HepG2 (cell line): Measurements from ENCODE around the gene USP8. TPM values are rescaled to one million over a fixed set of nuclear protein-coding genes. Genes with fewer than 3 reads are reported as not detected.
"Not testable (repeated sequence)": the region's sequence is repeated elsewhere in the genome, so short reads cannot be mapped to it uniquely, and the experiment has no call there.

ENCODE experiments used
- ATAC-seq: fragments of 200-7000 bp; cut with Tn5 transposase; 3 replicates; pipeline ENCODE4 v1.9.1; 2020; ENCODE audit warnings: mild to moderate bottlenecking, moderate library complexity
- BruUV-seq: library from RNA; stranded (reverse); fragments of 400-500 nt; replicated peaks from 2 replicates; lab custom pipeline; 2021; lab: Mats Ljungman, UMichigan
- CTCF ChIA-PET: fragments of 300-600 bp; formaldehyde crosslinking; extraction: SDS; loops from one replicate; lab custom pipeline; 2021; ENCODE audit warnings: low total read pairs, inconsistent platforms, low intra/inter-chr PET ratio; lab: Yijun Ruan, JAX
- POLR2A ChIA-PET: fragments of 350-600 bp; sonication (Branson Sonifier 250); formaldehyde crosslinking; loops from one replicate; lab custom pipeline; 2020; ENCODE audit warnings: antibody characterized with exemption, inconsistent platforms; lab: Yijun Ruan, JAX
- DNase-seq: peaks from one replicate; pipeline ENCODE4 v3.0.0-alpha.2; 2015; ENCODE audit warnings: low spot score
- FAIRE-seq: peaks from 3 replicates; lab custom pipeline; 2011; peaks lifted over from hg19 to GRCh38; lab: Jason Lieb, UNC
- H2AFZ ChIP-seq: one replicate; pipeline ENCODE4 v1.6.1; 2011; ENCODE audit warnings: low read length, inconsistent platforms
- H3K27ac ChIP-seq: fragments of 300-600 bp; 3 replicates; pipeline ENCODE4 v1.8.0; 2011; ENCODE audit warnings: mixed run types, mild to moderate bottlenecking, mixed read lengths, low read length, inconsistent platforms; ENCODE audit not compliant: insufficient read depth; ENCODE audit errors: extremely low read length
- H3K27me3 ChIP-seq, 2 experiments: fragments of 200-600 bp in 1 of 2; 2 replicates in 1 of 2; 3 replicates in 1 of 2; pipeline versions ENCODE4 v1.6.0 to v1.8.0; 2011; ENCODE audit warnings: low read length in 2 of 2, mild to moderate bottlenecking in 2 of 2, moderate library complexity in 2 of 2, inconsistent platforms in 1 of 2; ENCODE audit not compliant: insufficient read depth in 2 of 2, control insufficient read depth in 1 of 2
- H3K36me3 ChIP-seq, 2 experiments: fragments of 200-600 bp in 1 of 2; replicated peaks in 1 of 2; 2 replicates in 1 of 2; 3 replicates in 1 of 2; pipeline versions ENCODE4 v1.5.1 to v1.8.0; 2011; ENCODE audit warnings: low read length in 2 of 2, inconsistent platforms in 1 of 2; ENCODE audit not compliant: insufficient read depth in 2 of 2, control insufficient read depth in 1 of 2
- H3K4me1 ChIP-seq: 2 replicates; pipeline ENCODE4 v1.5.1; 2012; ENCODE audit warnings: low read length, inconsistent platforms; ENCODE audit not compliant: insufficient read depth
- H3K4me2 ChIP-seq: 2 replicates; pipeline ENCODE4 v1.6.0; 2011; ENCODE audit warnings: low read depth, low read length, inconsistent platforms
- H3K4me3 ChIP-seq, 3 experiments: fragments of 200-600 bp in 1 of 3; sonication (generic), shearing (Covaris generic) in 1 of 3; replicated peaks in 1 of 3; 2 replicates each; pipeline ENCODE4 v1.5.1; 2011 to 2016; ENCODE audit warnings: low read length in 3 of 3, inconsistent platforms in 2 of 3, low read depth in 2 of 3, mild to moderate bottlenecking in 2 of 3, control low read depth in 1 of 3, mixed read lengths in 1 of 3; ENCODE audit not compliant: insufficient read depth in 1 of 3
- H3K79me2 ChIP-seq: one replicate; pipeline ENCODE4 v1.6.1; 2011; ENCODE audit warnings: low read length, inconsistent platforms; ENCODE audit not compliant: insufficient read depth
- H3K9ac ChIP-seq: 2 replicates; pipeline ENCODE4 v1.6.0; 2011; ENCODE audit warnings: mild to moderate bottlenecking, low read depth, low read length, inconsistent platforms; ENCODE audit not compliant: insufficient read depth
- H3K9me3 ChIP-seq: 2 replicates; pipeline ENCODE4 v1.5.1; 2012; ENCODE audit warnings: mild to moderate bottlenecking, low read length
- H4K20me1 ChIP-seq: 2 replicates; pipeline ENCODE4 v1.6.0; 2011; ENCODE audit warnings: inconsistent platforms, mild to moderate bottlenecking, low read length, moderate library complexity; ENCODE audit not compliant: insufficient read depth
- DR1 ChIP-seq: sonication (generic); formaldehyde crosslinking; IDR thresholded peaks from 2 replicates; pipeline ENCODE4 v1.8.0; 2021; ENCODE audit warnings: mild to moderate bottlenecking, missing genetic modification reagents, inconsistent platforms
- IRX3 ChIP-seq: sonication (generic); formaldehyde crosslinking; IDR thresholded peaks from 2 replicates; pipeline ENCODE4 v1.8.1; 2023; ENCODE audit warnings: mild to moderate bottlenecking, low read depth, missing genetic modification reagents, borderline replicate concordance
- RNF2 ChIP-seq: fragments of 450-650 bp; conservative IDR thresholded peaks from 2 replicates; pipeline ENCODE4 v1.6.1; 2016; ENCODE audit warnings: low read depth
- SRY ChIP-seq: sonication (generic); formaldehyde crosslinking; IDR thresholded peaks from 2 replicates; pipeline ENCODE4 v1.8.0; 2022; ENCODE audit warnings: mild to moderate bottlenecking, missing genetic modification reagents
- TBX2 ChIP-seq: sonication (generic); formaldehyde crosslinking; IDR thresholded peaks from 2 replicates; pipeline ENCODE4 v1.5.0; 2020; ENCODE audit warnings: missing genetic modification reagents, mild to moderate bottlenecking, borderline replicate concordance
- ZEB1 ChIP-seq: IDR thresholded peaks from 2 replicates; pipeline ENCODE4 v1.6.1; 2012; ENCODE audit warnings: mild to moderate bottlenecking, low read depth, inconsistent platforms; ENCODE audit not compliant: insufficient replicate concordance
- ZFP90 ChIP-seq: sonication (generic); formaldehyde crosslinking; IDR thresholded peaks from 2 replicates; pipeline ENCODE4 v1.8.0; 2022; ENCODE audit warnings: missing genetic modification reagents, mild to moderate bottlenecking, inconsistent platforms, borderline replicate concordance
- ZNF251 ChIP-seq: sonication (generic); formaldehyde crosslinking; IDR thresholded peaks from 2 replicates; pipeline ENCODE4 v1.9.0; 2021; ENCODE audit warnings: mild to moderate bottlenecking, missing genetic modification reagents
- WGBS: methylation state at CpG from one replicate; pipeline ENCODE4 v1.1.6; 2017; ENCODE audit warnings: low lambda C conversion rate; 5-methylcytosine and 5-hydroxymethylcytosine counted together
- in situ Hi-C: cut with HindIII; loops from 2 replicates; pipeline ENCODE4 v1.10.0; 2017; ENCODE audit warnings: low pct_unique_long_range_greater_than_20kb; ENCODE audit not compliant: extremely low pct_ligation_motif_present
- intact Hi-C: fragments of 100-400 bp; cut with micrococcal nuclease; formaldehyde crosslinking; loops from one replicate; pipeline ENCODE4 v1.10.0; 2022; ENCODE audit not compliant: unreplicated experiment
- polyA plus RNA-seq, 8 experiments: library from polyadenylated mRNA; depleted of rRNA in 3 of 8; stranded (reverse) in 7 of 8; unstranded in 1 of 8; fragments of >200 nt; fragmentation: Illumina TruSeq in 4 of 8; extraction: Trizol in 4 of 8; gene quantifications; 2 replicates each; pipeline versions ENCODE4 v1.2.1 to v1.2.3, GENCODE V29; 2011 to 2016; ENCODE audit warnings: low read depth in 4 of 8, missing spikeins in 1 of 8, mixed read lengths in 1 of 8; ENCODE audit not compliant: insufficient read depth in 1 of 8
- total RNA-seq, 5 experiments: library from RNA; depleted of rRNA; stranded (reverse); fragments of >200 nt; fragmentation: Illumina TruSeq; extraction: Trizol; gene quantifications; 2 replicates each; pipeline ENCODE4 v1.2.3, GENCODE V29; 2016; ENCODE audit warnings: low read depth in 1 of 5

The USP8 gene
- total and polyA plus RNA-seq, 2 of the 13 experiments (the other 11 are each of a cell fraction or from before 2014, with no cell fraction given), result 36.4 to 50.7 TPM

GRCh38 chr15:50390554-50391264, 33.5 kb upstream of the USP8 start (continued):
- TF ChIP-seq SRY (CRISPR knock-in tag), result no peak
- TF ChIP-seq TBX2 (CRISPR knock-in tag), result no peak
- TF ChIP-seq, all 625 proteins: peak for 0

GRCh38 chr15:50391561-50391960, 32.6 kb upstream of the USP8 start:
- POLR2A ChIA-PET, result interaction anchor here (1.4 kb wide), 1 partner anchor 32 kb away, joined by 6 read pairs; no protein-coding TSS in a partner anchor
- H3K79me2 ChIP-seq, H3K27ac ChIP-seq, BruUV-seq, H4K20me1 ChIP-seq, H3K9ac ChIP-seq, ATAC-seq, DNase-seq, H3K27me3 ChIP-seq, H3K9me3 ChIP-seq, H3K4me3 ChIP-seq, intact Hi-C loops, FAIRE-seq, CTCF ChIA-PET, H3K36me3 ChIP-seq, in situ Hi-C loops, H2AFZ ChIP-seq, H3K4me1 ChIP-seq: not testable (repeated sequence)
- WGBS, result 53% methylated on average over 4 of the region's 4 CpGs
- H3K4me2 ChIP-seq, result 0 out of 2 replicates have a peak overlapping the region, but pooled peaks have one; percentile 5

GRCh38 chr15:50411870-50412269, 12.3 kb upstream of the USP8 start:
- H3K27ac ChIP-seq, result no peak overlapping the region
- H2AFZ ChIP-seq, result no peak overlapping the region
- DNase-seq (no peak), FAIRE-seq (no peak), ATAC-seq (no peak)
- intact Hi-C loops (no loop called here), in situ Hi-C loops (no loop called here)
- WGBS, result 57% methylated on average over 2 of the region's 2 CpGs
- H3K27me3 ChIP-seq, result peaks cover 0 to 7% of the 10 kb centered on the region in 2 experiments; a peak in 2 of 5 replicates
- no peak for TF ChIP-seq ZFP90 (CRISPR knock-in tag)
- TF ChIP-seq RNF2, result no peak
- TF ChIP-seq ZEB1, result no peak
- TF ChIP-seq DR1 (CRISPR knock-in tag), result no peak
- TF ChIP-seq IRX3 (CRISPR knock-in tag), result no peak
- TF ChIP-seq ZNF251 (CRISPR knock-in tag), result no peak
- CTCF ChIA-PET, result no interaction called here
- H3K4me3 ChIP-seq, result no peak overlapping the region
- H4K20me1 ChIP-seq, result no peaks in the 10 kb centered on the region
- POLR2A ChIA-PET, result no interaction called here
- H3K9ac ChIP-seq, result no peak overlapping the region
- peaks cover 3% of the 10 kb centered on the region; the same call in 1 of the 2 replicates for H3K4me1 ChIP-seq
- no peaks in the 10 kb centered on the region for H3K36me3 ChIP-seq
- BruUV-seq, result no TSS peak
- H3K79me2 ChIP-seq, result no peaks in the 10 kb centered on the region
- no peaks in the 10 kb centered on the region for H3K9me3 ChIP-seq
- no peak overlapping the region for H3K4me2 ChIP-seq
